NCI-H2227 treated with DMSO at 0.1 percent for 48 hours (cell line): ENCODE results near the gene PCBD2.
"Not testable (repeated sequence)": the region's sequence is repeated elsewhere in the genome, so short reads cannot be mapped to it uniquely, and the experiment has no call there.

Source experiments
- DNase-seq: peaks from one replicate; lab custom pipeline; 2025; lab: John Stamatoyannopoulos, UW

The PCBD2 gene

GRCh38 chr5:134906811-134907210, 1.9 kb downstream of the PCBD2 start:
- DNase-seq = no peak

GRCh38 chr5:134910752-134911151, 5.8 kb downstream of the PCBD2 start:
- DNase-seq = not testable (repeated sequence)

- no peak for DNase-seq
Measured at GRCh38 chr5:134911285-134912206, 6.6 kb downstream of the PCBD2 start.

DNA sequence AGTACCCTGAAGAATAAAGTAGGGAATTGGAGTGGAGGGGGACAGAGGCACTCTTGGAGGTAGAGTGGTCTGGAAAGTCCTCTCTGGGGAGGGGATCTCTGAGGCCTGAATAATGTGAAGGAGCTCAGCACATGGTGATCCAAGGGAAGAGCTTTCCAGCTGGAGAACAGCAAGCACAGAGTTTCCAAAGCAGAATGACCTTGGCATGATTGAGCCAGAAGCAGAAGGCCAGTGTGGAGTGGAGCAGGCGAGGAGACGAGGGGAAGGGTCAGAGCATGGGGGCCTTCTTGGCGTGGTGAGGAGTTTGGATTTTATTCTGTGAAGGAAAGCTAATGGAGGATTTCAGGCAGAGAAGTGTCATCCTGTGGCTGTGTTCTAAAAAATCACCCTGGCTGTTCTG, 8.3 kb downstream of the PCBD2 start:
- no peak for DNase-seq

GRCh38 chr5:134913795-134914194, 8.9 kb downstream of the PCBD2 start:
- no peak for DNase-seq

- no peak for DNase-seq
Measured at GRCh38 chr5:134917070-134917815, 12.3 kb downstream of the PCBD2 start.

GRCh38 chr5:134918861-134919260, 13.9 kb downstream of the PCBD2 start:
- DNase-seq = no peak

GRCh38 chr5:134920848-134921575, 16.1 kb downstream of the PCBD2 start:
- DNase-seq = no peak

- DNase-seq = no peak
Measured at GRCh38 chr5:134932508-134932907, 27.6 kb downstream of the PCBD2 start.

GRCh38 chr5:134934202-134934601, 29.3 kb downstream of the PCBD2 start:
- no peak for DNase-seq

DNA sequence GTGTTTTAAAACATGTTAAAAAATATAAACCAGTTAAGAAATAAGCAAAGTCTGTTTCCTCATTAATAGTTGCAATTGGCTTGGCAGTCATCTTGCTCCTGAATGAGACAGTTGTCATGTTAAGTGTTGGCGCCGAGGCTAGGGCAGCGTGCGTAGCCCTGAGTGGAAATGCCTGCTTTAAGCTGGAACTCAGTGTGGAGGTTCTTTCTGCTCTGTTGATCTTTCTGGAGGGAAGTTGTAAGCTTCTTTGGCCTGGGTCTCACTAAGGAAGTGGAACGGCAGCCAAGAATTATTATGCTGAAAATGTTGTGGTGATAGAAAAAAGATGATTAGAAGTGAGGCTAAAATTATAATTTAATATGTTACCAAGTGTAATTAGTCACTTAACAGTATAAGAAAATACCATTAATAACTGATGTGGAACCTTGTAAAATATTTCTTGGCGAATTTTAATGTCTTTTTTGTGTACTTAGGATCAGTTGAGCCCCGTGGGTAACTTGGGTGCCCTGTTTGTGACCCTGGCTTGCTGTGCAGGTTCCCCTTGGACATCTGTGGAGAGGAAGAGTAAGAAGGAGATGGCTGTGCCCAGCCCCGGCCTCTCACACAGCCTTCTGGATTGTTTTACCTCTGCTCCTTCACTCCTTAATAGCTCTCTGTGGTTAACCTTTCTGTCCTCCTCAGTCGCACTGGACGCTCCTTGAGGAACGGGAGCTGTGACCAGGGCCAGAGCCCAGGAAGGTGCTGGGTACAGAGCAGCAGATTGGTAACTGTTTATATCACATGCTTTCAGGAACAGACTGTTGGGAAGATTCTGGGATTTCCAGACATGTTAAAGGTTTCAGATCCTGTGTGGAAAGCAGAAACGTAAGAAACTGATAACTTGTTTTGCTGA, 31.0 kb downstream of the PCBD2 start:
- no peak for DNase-seq

- DNase-seq = no peak
Measured at GRCh38 chr5:134937526-134937925, 32.6 kb downstream of the PCBD2 start.

GRCh38 chr5:134938030-134938429, 33.1 kb downstream of the PCBD2 start:
- DNase-seq = no peak

GRCh38 chr5:134939500-134939899, 34.6 kb downstream of the PCBD2 start:
- no peak for DNase-seq

GRCh38 chr5:134943547-134943946, 38.6 kb downstream of the PCBD2 start:
- DNase-seq = no peak

DNA sequence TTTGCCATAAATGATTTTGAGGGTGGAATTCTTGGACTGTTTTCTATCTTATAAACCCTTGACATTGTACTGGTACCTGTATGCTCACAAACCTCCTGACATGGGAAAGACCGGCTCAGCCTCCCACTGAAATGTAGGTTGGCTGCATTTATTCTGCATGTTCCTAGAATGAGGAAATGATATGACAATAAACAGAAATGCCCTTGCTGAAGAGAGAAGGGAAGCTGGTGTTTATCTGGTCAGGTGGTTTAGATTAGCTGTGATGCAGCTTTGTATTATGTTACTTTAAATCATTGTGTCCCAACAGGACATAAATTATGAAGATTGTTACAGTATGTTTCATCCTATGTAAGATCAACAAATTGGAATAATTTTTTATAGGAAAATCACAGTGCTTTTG, 39.7 kb downstream of the PCBD2 start:
- no peak for DNase-seq

- no peak for DNase-seq
Measured at GRCh38 chr5:134945041-134945440, 40.1 kb downstream of the PCBD2 start.

- no peak for DNase-seq
Measured at GRCh38 chr5:134948911-134949310, 44.0 kb downstream of the PCBD2 start.

- DNase-seq = no peak
Measured at GRCh38 chr5:134949316-134949715, 44.4 kb downstream of the PCBD2 start.

DNA sequence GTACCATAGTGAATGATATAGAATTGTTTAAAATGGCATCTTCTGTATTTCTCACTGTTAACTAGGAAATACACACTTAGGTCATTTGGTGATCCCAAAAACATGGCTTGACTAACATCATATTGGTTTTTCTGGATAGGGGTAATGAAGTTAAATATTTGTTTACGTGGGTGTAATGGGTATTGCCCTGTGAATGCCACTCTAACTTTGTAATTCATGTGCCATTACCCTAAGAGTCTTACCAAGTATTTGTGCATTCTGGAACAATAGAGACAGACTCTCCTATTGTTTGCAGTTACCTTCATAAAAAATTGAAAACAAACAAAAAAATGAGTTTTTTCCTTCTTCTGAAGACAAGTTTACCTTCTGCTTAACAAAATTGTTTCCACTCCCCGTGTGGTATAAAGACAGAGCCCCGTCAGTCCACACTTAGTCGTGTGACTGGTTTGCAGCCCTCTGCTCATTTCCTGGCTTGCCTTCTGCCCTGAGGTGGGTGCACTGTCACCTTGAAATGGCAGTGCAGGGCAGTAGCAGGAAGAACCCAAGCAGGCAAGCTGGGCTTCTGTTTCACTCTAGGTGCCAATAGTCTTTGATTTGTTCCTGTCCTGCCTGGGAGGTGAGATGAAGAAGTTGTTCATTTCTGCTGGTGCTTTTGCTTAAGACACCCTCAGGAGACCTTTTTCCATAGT, 53.1 kb downstream of the PCBD2 start:
- DNase-seq = no peak

DNA sequence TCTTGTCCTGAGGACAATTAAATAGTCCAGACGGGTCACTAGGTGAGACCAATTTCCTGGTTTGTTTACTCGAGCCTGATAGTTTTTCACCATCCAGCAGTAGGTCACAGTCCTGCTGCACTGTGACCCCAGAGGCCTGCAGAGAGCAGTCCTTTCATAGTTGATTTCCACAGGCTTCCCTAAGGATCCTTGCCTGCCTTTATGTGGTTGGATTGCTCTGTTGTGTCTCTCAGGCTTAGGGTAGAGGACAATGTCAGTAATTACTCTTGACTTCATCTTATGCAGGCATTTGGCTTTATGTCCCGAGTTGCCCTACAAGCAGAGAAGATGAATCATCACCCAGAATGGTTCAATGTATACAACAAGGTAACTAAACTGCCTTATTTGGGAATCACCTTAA, 53.8 kb downstream of the PCBD2 start:
- DNase-seq = no peak
